HepG2 (cell line): Measurements from ENCODE around the gene RCOR1. TPM values are rescaled to one million over a fixed set of nuclear protein-coding genes. Genes with fewer than 3 reads are reported as not detected.

Experiments
- ATF2 ChIP-seq: sonication (generic); formaldehyde crosslinking; IDR thresholded peaks from 2 replicates; pipeline ENCODE4 v1.4.0; 2020; ENCODE audit warnings: missing genetic modification reagents
- CBX1 ChIP-seq: IDR thresholded peaks from one replicate; pipeline ENCODE4 v1.6.1; 2016; ENCODE audit warnings: antibody characterized with exemption, low read depth
- CHD4 ChIP-seq: fragments of 200-600 bp; sonication (generic); IDR thresholded peaks from 2 replicates; pipeline ENCODE4 v1.7.0; 2017; ENCODE audit warnings: mild to moderate bottlenecking, low read length, borderline replicate concordance
- DZIP1 ChIP-seq: sonication (generic); formaldehyde crosslinking; IDR thresholded peaks from 2 replicates; pipeline ENCODE4 v1.5.0; 2020; ENCODE audit warnings: mild to moderate bottlenecking, missing genetic modification reagents
- E2F5 ChIP-seq: sonication (generic); formaldehyde crosslinking; conservative IDR thresholded peaks from 2 replicates; pipeline ENCODE4 v1.4.0; 2020; ENCODE audit warnings: missing genetic modification reagents
- ESRRA ChIP-seq: sonication (generic); formaldehyde crosslinking; IDR thresholded peaks from 2 replicates; pipeline ENCODE4 v1.5.1; 2020; ENCODE audit warnings: mild to moderate bottlenecking, low read depth, missing genetic modification reagents
- HOXA9 ChIP-seq: sonication (generic); formaldehyde crosslinking; IDR thresholded peaks from 2 replicates; pipeline ENCODE4 v1.8.1; 2022; ENCODE audit warnings: missing genetic modification reagents, mild to moderate bottlenecking, moderate library complexity, borderline replicate concordance
- IRF1 ChIP-seq: sonication (generic); formaldehyde crosslinking; IDR thresholded peaks from 2 replicates; pipeline ENCODE4 v1.4.0; 2020; ENCODE audit warnings: low read depth, mild to moderate bottlenecking, missing genetic modification reagents
- KAT7 ChIP-seq: IDR thresholded peaks from 2 replicates; pipeline ENCODE4 v1.6.1; 2018; ENCODE audit warnings: borderline replicate concordance, missing compliant biosample characterization
- MLLT10 ChIP-seq: sonication (generic); formaldehyde crosslinking; IDR thresholded peaks from 2 replicates; pipeline ENCODE4 v1.4.0; 2020; ENCODE audit warnings: missing genetic modification reagents
- MYPOP ChIP-seq: sonication (generic); formaldehyde crosslinking; IDR thresholded peaks from 2 replicates; pipeline ENCODE4 v1.8.1; 2023; ENCODE audit warnings: mild to moderate bottlenecking, moderate library complexity, missing genetic modification reagents
- MZF1 ChIP-seq: sonication (generic); formaldehyde crosslinking; IDR thresholded peaks from 2 replicates; pipeline ENCODE4 v1.8.1; 2023; ENCODE audit warnings: mild to moderate bottlenecking, missing genetic modification reagents, borderline replicate concordance
- SOX6 ChIP-seq, 2 experiments: fragments of 450-650 bp in 1 of 2; sonication (generic) in 1 of 2; formaldehyde crosslinking in 1 of 2; IDR thresholded peaks; 2 replicates each; pipeline versions ENCODE4 v1.4.0 to v1.6.1; 2017 to 2020; ENCODE audit warnings: antibody characterized with exemption in 1 of 2, mild to moderate bottlenecking in 1 of 2, missing genetic modification reagents in 1 of 2
- ZNF503 ChIP-seq: sonication (generic); formaldehyde crosslinking; IDR thresholded peaks from 2 replicates; pipeline ENCODE4 v1.4.0; 2020; ENCODE audit warnings: missing genetic modification reagents
- ZNF549 ChIP-seq: sonication (generic); formaldehyde crosslinking; IDR thresholded peaks from 2 replicates; pipeline ENCODE4 v1.5.0; 2020; ENCODE audit warnings: missing genetic modification reagents
- ZNF564 ChIP-seq: sonication (generic); formaldehyde crosslinking; IDR thresholded peaks from 2 replicates; pipeline ENCODE4 v1.8.1; 2023; ENCODE audit warnings: mild to moderate bottlenecking, missing genetic modification reagents
- ZNF768 ChIP-seq: sonication (generic); formaldehyde crosslinking; IDR thresholded peaks from 2 replicates; pipeline ENCODE4 v1.4.0; 2020; ENCODE audit warnings: missing genetic modification reagents
- ZNF878 ChIP-seq: sonication (generic); formaldehyde crosslinking; IDR thresholded peaks from 2 replicates; pipeline ENCODE4 v1.8.1; 2023; ENCODE audit warnings: mild to moderate bottlenecking, missing genetic modification reagents, moderate library complexity
- polyA plus RNA-seq, 8 experiments: library from polyadenylated mRNA; depleted of rRNA in 3 of 8; stranded (reverse) in 7 of 8; unstranded in 1 of 8; fragments of >200 nt; fragmentation: Illumina TruSeq in 4 of 8; extraction: Trizol in 4 of 8; gene quantifications; 2 replicates each; pipeline versions ENCODE4 v1.2.1 to v1.2.3, GENCODE V29; 2011 to 2016; ENCODE audit warnings: low read depth in 4 of 8, missing spikeins in 1 of 8, mixed read lengths in 1 of 8; ENCODE audit not compliant: insufficient read depth in 1 of 8
- total RNA-seq, 5 experiments: library from RNA; depleted of rRNA; stranded (reverse); fragments of >200 nt; fragmentation: Illumina TruSeq; extraction: Trizol; gene quantifications; 2 replicates each; pipeline ENCODE4 v1.2.3, GENCODE V29; 2016; ENCODE audit warnings: low read depth in 1 of 5

Gene RCOR1
- total and polyA plus RNA-seq, 2 of the 13 experiments (the other 11 are each of a cell fraction or from before 2014, with no cell fraction given): 10.2 to 11.1 TPM

- TF ChIP-seq SOX6 (IDR thresholded peaks at IDR 0.05) (no peak), SOX6 (CRISPR knock-in tag; IDR thresholded peaks at IDR 0.05) (peak; percentile 18; the same call in 1 of the 2 replicates), DZIP1 (CRISPR knock-in tag) (no peak), ZNF878 (CRISPR knock-in tag) (peak; percentile 67; the same call in 1 of the 2 replicates), CBX1 (no peak), IRF1 (no peak), HOXA9 (CRISPR knock-in tag) (no peak), CHD4 (peak; percentile 92; the same call in 1 of the 2 replicates), ESRRA (CRISPR knock-in tag) (peak; percentile 53), MYPOP (no peak), MZF1 (CRISPR knock-in tag) (no peak), ZNF564 (CRISPR knock-in tag) (peak; percentile 69; the same call in 1 of the 2 replicates), ATF2 (CRISPR knock-in tag) (0 out of 2 replicates have a peak, but pooled peaks have one; percentile 13), ZNF503 (CRISPR knock-in tag) (0 out of 2 replicates have a peak, but pooled peaks have one; percentile 34), ZNF768 (CRISPR knock-in tag) (peak; percentile 68; the same call in 1 of the 2 replicates), E2F5 (CRISPR knock-in tag) (no peak), ZNF549 (no peak), KAT7 (CRISPR knock-in tag) (no peak), MLLT10 (no peak)
Observed at GRCh38 chr14:102544747-102545460, 47.5 kb upstream of the RCOR1 start (continued).
